Measurements from ENCODE around the gene HSPA4L. TPM values are rescaled to one million over a fixed set of nuclear protein-coding genes. Genes with fewer than 3 reads are reported as not detected.

The HSPA4L gene
- total RNA-seq, 4 donors from 2014 or later = 5.0 to 8.7 (median 6.8) TPM

GRCh38 chr4:127741247-127741646 is 40.9 kb upstream of the HSPA4L start:
- H3K4me1 ChIP-seq = no peaks in the 10 kb centered on the region
- no peaks in the 10 kb centered on the region for H3K9me3 ChIP-seq
- DNase-seq (ENCODE audit: extremely low spot score) = no peak
- H3K27ac ChIP-seq (replicated peaks in 1 of 4) = no peak overlapping the region
- TF ChIP-seq EP300 (IDR thresholded peaks at IDR 0.05) (no peak), POLR2A (IDR thresholded peaks at IDR 0.05; ENCODE audit: low read depth) (no peak), POLR2AphosphoS5 (IDR thresholded peaks at IDR 0.05) (no peak)
- TF ChIP-seq, protein P1, sequence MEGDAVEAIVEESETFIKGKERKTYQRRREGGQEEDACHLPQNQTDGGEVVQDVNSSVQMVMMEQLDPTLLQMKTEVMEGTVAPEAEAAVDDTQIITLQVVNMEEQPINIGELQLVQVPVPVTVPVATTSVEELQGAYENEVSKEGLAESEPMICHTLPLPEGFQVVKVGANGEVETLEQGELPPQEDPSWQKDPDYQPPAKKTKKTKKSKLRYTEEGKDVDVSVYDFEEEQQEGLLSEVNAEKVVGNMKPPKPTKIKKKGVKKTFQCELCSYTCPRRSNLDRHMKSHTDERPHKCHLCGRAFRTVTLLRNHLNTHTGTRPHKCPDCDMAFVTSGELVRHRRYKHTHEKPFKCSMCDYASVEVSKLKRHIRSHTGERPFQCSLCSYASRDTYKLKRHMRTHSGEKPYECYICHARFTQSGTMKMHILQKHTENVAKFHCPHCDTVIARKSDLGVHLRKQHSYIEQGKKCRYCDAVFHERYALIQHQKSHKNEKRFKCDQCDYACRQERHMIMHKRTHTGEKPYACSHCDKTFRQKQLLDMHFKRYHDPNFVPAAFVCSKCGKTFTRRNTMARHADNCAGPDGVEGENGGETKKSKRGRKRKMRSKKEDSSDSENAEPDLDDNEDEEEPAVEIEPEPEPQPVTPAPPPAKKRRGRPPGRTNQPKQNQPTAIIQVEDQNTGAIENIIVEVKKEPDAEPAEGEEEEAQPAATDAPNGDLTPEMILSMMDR (IDR thresholded peaks at IDR 0.05) = no peak
- intact Hi-C loops (cut with DNase I) = no loop called here
- H3K36me3 ChIP-seq = no peaks in the 10 kb centered on the region
- H3K4me3 ChIP-seq = no peak overlapping the region
- H3K27me3 ChIP-seq = no peaks in the 10 kb centered on the region
- 100% methylated on average over 1 of the region's 1 CpG for WGBS

GRCh38 chr4:127747883-127748282 is 34.2 kb upstream of the HSPA4L start:
- no peaks in the 10 kb centered on the region for H3K36me3 ChIP-seq
- H3K4me1 ChIP-seq = no peaks in the 10 kb centered on the region
- H3K9me3 ChIP-seq = peaks cover 0 to 7% (median 3%) of the 10 kb centered on the region in 4 donors
- no peaks in the 10 kb centered on the region for H3K27me3 ChIP-seq
- intact Hi-C loops (cut with DNase I) = no loop called here
- WGBS = 95% methylated on average over 4 of the region's 4 CpGs
- DNase-seq (ENCODE audit: extremely low spot score) = no peak
- TF ChIP-seq EP300 (IDR thresholded peaks at IDR 0.05) (no peak), POLR2AphosphoS5 (IDR thresholded peaks at IDR 0.05) (no peak), POLR2A (IDR thresholded peaks at IDR 0.05; ENCODE audit: low read depth) (no peak)
- TF ChIP-seq, protein P1 (IDR thresholded peaks at IDR 0.05) = no peak
- no peak overlapping the region for H3K27ac ChIP-seq (replicated peaks in 1 of 4)
- no peak overlapping the region for H3K4me3 ChIP-seq

DNA sequence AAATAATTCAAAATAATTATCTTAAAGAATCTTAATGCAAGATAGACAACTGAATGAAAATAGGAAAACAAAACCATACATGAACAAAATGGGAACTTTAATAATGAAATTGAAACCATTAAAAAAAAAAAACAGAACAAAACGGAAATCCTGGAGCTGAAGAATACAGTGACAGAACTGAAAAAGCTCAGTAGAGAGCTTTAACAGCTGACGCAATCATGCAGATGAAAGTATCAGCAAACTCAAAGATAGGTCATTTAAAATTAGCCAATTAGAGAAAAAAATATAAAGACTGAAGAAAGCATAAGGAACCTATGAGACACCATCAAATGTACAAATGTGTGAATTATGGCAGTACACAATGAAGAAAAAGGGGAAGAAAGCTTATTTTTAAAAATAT is 33.2 kb upstream of the HSPA4L start:
- H3K27me3 ChIP-seq = no peaks in the 10 kb centered on the region
- H3K36me3 ChIP-seq = no peaks in the 10 kb centered on the region
- no peak overlapping the region for H3K4me3 ChIP-seq
- 87% methylated on average over 2 of the region's 2 CpGs for WGBS
- TF ChIP-seq POLR2A (IDR thresholded peaks at IDR 0.05; ENCODE audit: low read depth) (no peak), EP300 (IDR thresholded peaks at IDR 0.05) (no peak), POLR2AphosphoS5 (IDR thresholded peaks at IDR 0.05) (no peak)
- TF ChIP-seq, protein P1 (IDR thresholded peaks at IDR 0.05) = no peak
- H3K4me1 ChIP-seq = no peaks in the 10 kb centered on the region
- H3K9me3 ChIP-seq = peaks cover 0 to 7% (median 3%) of the 10 kb centered on the region in 4 donors
- intact Hi-C loops (cut with DNase I) = no loop called here
- H3K27ac ChIP-seq (replicated peaks in 1 of 4) = no peak overlapping the region
- no peak for DNase-seq (ENCODE audit: extremely low spot score)

- DNase-seq (ENCODE audit: extremely low spot score) = no peak
- 72% methylated on average over 2 of the region's 2 CpGs for WGBS
- H3K36me3 ChIP-seq = no peaks in the 10 kb centered on the region
- intact Hi-C loops (cut with DNase I) = no loop called here
- H3K27me3 ChIP-seq = no peaks in the 10 kb centered on the region
- H3K9me3 ChIP-seq = no peaks in the 10 kb centered on the region
- no peak overlapping the region for H3K27ac ChIP-seq (replicated peaks in 1 of 4)
- no peak overlapping the region for H3K4me3 ChIP-seq
- H3K4me1 ChIP-seq = no peaks in the 10 kb centered on the region
- no peak for TF ChIP-seq POLR2A (IDR thresholded peaks at IDR 0.05; ENCODE audit: low read depth)
These were observed 25.2 kb upstream of the HSPA4L start for GRCh38 chr4:127756906-127757305.

DNA sequence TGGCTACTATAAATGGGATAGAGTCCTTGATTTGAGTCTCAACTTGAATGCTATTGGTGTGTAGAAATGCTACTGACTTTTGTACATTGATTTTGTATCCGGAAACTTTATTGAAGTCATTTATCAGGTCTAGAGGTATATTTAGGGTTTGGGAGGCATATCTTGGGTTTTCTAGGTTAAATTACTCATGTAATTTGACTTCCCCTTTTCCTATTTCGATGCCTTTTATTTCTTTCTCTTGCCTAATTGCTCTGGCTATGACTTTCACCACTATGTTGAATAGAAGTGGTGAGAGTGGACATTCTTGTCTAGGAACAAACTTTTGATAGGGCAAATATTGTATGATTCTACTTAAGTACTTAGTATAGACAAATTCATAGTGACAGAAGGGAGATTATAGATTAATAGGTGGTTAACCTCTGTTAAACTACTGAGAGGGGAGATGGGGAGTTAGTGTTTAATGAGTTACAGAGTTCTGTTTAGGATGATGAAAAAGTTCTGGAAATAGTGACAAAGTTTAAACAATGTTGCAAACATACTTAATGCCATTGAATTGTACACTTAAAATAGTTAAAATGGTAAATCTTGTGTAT is 22.8 kb upstream of the HSPA4L start:
- intact Hi-C loops (cut with DNase I) = no loop called here
- TF ChIP-seq POLR2A (IDR thresholded peaks at IDR 0.05; ENCODE audit: low read depth) (no peak), POLR2AphosphoS5 (IDR thresholded peaks at IDR 0.05) (no peak), EP300 (IDR thresholded peaks at IDR 0.05) (no peak)
- TF ChIP-seq, protein P1 (IDR thresholded peaks at IDR 0.05) = no peak
- Histone ChIP-seq H3K4me1 (no peaks in the 10 kb centered on the region), H3K36me3 (no peaks in the 10 kb centered on the region), H3K4me3 (no peak overlapping the region), H3K27ac (replicated peaks in 1 of 4) (no peak overlapping the region), H3K27me3 (no peaks in the 10 kb centered on the region), H3K9me3 (no peaks in the 10 kb centered on the region)
- no peak for DNase-seq (ENCODE audit: extremely low spot score)
- 81% methylated on average over 2 of the region's 2 CpGs for WGBS
